GM10266 (cell line): ENCODE measurements around the gene TMEM204.

ENCODE experiments used
- DNase-seq: peaks from one replicate; pipeline ENCODE4 v3.0.0; 2012; ENCODE audit errors: extremely low spot score
- TF ChIP-seq, protein P1 (sequence below): IDR thresholded peaks from 2 replicates; pipeline ENCODE4 v1.5.1; 2012; ENCODE audit warnings: mild to moderate bottlenecking, low read depth; ENCODE audit not compliant: control insufficient read depth, insufficient read depth; ENCODE audit errors: missing control alignments

Gene TMEM204

DNA sequence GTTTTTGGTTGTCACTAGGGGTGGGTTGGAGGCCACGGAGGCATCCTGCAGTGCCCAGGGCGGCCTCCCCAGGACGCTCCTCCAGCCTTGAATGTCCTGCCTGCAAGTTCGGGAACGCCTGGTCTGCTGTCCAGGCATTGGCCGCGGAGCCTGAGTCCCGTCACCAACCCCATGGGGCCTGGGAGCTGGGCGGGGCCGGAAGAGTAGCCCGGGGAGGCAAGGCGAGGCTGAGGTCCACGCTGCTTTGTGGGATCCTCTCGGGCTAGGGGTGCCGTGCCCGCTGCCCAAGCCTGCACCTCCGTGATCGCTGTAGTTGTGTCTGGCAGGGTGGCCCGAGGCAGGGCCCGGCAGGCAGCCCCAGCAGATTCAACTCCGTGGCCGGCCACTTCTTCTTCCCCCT lies 27.6 kb upstream of the TMEM204 start:
- DNase-seq, result no peak
- TF ChIP-seq, protein P1, sequence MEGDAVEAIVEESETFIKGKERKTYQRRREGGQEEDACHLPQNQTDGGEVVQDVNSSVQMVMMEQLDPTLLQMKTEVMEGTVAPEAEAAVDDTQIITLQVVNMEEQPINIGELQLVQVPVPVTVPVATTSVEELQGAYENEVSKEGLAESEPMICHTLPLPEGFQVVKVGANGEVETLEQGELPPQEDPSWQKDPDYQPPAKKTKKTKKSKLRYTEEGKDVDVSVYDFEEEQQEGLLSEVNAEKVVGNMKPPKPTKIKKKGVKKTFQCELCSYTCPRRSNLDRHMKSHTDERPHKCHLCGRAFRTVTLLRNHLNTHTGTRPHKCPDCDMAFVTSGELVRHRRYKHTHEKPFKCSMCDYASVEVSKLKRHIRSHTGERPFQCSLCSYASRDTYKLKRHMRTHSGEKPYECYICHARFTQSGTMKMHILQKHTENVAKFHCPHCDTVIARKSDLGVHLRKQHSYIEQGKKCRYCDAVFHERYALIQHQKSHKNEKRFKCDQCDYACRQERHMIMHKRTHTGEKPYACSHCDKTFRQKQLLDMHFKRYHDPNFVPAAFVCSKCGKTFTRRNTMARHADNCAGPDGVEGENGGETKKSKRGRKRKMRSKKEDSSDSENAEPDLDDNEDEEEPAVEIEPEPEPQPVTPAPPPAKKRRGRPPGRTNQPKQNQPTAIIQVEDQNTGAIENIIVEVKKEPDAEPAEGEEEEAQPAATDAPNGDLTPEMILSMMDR, result no peak

DNA sequence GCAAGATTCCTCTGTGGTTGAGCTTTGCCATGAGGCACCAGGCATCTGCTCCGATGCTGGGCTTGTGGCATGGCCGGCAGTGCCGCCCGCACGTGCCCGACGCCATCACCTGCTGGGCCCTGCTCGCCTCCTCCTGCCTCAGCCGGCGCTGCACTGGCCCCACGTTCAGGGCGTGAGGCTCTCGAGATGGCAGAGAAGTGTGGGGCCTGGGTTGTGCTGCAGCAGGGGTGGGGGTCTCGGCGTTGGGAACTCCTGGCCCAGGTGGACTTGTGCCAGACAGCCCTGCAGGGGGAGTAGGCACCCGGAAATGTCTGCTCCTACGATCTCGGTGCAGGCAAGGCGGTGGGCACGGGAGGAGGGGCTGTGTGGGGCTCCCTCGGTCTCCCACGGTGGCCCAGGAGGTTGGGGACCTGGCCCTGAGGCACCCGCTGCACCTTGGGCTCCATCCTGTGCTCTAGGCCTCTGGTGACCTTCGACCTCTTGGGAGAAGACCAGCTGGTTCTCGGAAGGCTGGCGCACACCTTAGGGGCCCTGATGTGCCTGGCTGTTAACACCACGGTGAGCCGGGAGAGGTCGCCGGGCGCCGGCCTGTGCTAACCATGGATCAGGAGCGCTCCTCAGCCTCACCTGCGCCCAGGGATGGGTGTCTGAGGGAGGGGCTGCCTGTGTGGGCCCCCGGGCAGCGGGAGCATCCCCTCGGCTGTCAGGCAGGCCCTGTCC lies 26.8 kb upstream of the TMEM204 start:
- DNase-seq, result no peak
- TF ChIP-seq, protein P1, result no peak

DNA sequence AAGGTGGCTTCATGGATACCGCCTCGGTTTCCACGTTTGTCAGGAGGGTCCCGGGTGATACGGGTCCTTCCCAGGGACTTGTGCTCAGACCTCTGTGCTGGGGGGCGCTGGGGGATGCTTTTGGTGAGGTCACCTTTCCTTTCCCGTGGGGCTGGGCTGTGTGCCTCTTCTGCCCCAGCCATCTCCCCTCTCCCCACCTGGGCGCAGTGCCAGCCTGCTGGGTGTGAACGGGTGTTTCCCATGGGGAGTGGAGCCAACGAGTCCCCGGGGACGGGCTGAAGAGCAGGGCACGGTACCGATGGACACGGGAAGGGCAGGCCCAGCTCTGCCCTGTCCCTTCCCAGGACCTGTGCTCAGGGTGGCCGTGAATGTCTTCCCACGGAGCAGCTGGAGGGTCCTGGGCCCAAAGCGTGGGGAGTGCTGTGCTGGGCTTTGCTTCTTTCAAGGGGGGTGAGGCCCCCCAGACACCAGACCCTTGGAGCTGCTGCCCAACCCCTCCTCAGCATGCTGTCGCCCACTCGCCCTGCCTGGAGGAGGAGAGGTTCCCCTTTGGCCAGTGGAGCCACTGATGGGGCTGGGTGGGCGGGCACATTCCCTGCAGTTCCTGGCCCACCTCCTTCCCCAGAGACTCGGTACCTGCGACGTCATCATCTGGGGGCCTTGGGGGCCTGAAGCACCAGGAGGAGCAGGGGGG lies 24.8 kb upstream of the TMEM204 start:
- no peak for DNase-seq
- TF ChIP-seq, protein P1, result no peak

DNA sequence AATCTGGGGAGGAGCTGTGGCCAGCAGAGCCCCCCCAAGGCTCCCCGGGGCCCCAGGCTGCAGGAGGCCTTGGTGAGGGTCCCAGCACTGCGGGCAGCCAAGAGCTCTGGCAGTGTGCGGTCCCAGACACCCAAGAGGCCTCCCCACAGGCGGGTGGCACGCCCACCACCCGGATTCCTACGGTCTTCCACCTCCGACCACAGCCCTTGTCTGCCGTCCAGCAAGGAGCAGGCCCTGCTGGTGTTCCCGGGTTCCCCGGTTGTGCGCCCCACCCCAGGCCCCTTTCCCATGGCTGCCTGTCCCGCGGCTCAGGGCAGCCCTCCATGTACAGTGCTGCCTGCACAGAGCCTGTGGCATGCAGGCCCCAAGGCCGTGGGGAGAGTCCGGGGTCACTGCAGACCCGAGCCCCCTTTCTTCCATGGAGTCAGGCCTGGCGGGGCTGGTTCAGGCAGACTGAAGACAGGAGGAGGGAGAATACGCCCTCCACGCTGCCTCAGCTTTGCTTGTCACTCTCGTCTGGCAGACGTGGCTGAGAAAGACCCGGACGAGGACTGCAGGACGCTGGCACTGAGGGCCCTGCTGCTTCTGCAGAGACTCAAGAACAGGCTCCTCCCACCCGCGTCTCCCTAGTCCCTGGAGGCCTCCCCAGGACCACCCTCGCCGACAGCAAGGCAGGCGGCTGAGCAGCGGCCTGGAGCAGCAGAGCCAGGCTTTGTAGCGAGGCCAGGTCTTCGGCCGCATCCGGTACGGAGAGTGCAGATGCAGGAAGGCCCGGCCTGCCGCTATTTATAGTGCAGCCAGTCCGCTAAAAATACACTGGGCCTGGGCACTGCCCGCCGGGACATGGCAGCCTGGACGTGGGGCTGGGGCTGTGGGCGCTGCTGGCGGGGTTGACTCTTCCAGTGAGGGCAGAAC lies 23.9 kb upstream of the TMEM204 start:
- no peak for DNase-seq
- TF ChIP-seq, protein P1, result no peak

GRCh38 chr16:1510272-1510671 lies 23.2 kb upstream of the TMEM204 start:
- DNase-seq, result no peak
- TF ChIP-seq, protein P1, result no peak

DNA sequence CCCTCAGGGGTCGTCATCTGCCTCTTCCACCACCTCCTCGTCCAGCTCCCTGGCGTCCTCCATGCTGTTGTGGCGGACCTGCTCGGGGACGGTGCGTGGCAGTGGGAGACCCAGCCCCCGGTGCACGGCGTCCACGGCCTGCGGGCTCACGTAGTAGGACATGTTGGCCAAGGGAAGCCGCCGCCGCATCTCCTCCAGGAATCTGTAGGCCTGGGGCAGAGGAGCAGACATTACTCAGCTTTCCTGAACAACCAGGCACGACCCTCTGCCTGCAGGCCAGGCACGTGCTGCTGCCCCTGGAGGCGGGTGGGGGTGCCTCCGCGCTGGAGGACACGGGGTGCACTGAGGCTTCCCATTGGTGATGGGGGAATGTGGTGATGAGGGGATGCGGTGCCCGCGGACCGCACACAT lies 22.5 kb upstream of the TMEM204 start:
- DNase-seq, result no peak
- TF ChIP-seq, protein P1, result no peak
